HEK293 (cell line): ENCODE measurements around the gene SESN1.

Experiments used
- CTCF ChIA-PET: fragments of 350-600 bp; formaldehyde crosslinking; extraction: SDS; loops from one replicate; lab custom pipeline; 2021; ENCODE audit warnings: antibody characterized with exemption; lab: Yijun Ruan, JAX
- POLR2A ChIA-PET: fragments of 300-600 bp; formaldehyde crosslinking; extraction: SDS; loops from one replicate; lab custom pipeline; 2020; ENCODE audit warnings: antibody characterized with exemption, inconsistent platforms; lab: Yijun Ruan, JAX
- H3K27ac ChIP-seq: fragments of 200-500 bp; sonication (Bioruptor generic); 2 replicates; pipeline ENCODE4 v1.5.1; 2014; ENCODE audit warnings: low read depth, low read length, control low read depth, inconsistent platforms; ENCODE audit errors: extremely low read depth
- H3K36me3 ChIP-seq, 2 experiments: fragments of 200-500 bp in 1 of 2; sonication (Bioruptor generic) in 1 of 2; 1 replicate in 1 of 2; 2 replicates in 1 of 2; pipeline ENCODE4 v1.5.1; 2014 to 2017; ENCODE audit warnings: inconsistent platforms in 2 of 2, low read length in 2 of 2; ENCODE audit not compliant: control insufficient read depth in 2 of 2, insufficient read depth in 1 of 2
- H3K4me1 ChIP-seq: fragments of 200-500 bp; sonication (Bioruptor generic); 2 replicates; pipeline ENCODE4 v1.5.1; 2014; ENCODE audit warnings: mild to moderate bottlenecking, low read length, inconsistent platforms; ENCODE audit not compliant: control insufficient read depth, insufficient read depth
- H3K4me3 ChIP-seq: 2 replicates; pipeline ENCODE4 v1.5.1; 2011; ENCODE audit warnings: low read depth, mild to moderate bottlenecking, control low read depth, low read length, moderate library complexity
- H3K9me3 ChIP-seq: fragments of 200-500 bp; sonication (Bioruptor generic); 2 replicates; pipeline ENCODE4 v1.5.1; 2014; ENCODE audit warnings: low read depth, low read length, inconsistent platforms; ENCODE audit not compliant: control insufficient read depth, insufficient read depth
- IKZF3 ChIP-seq: fragments of 450-650 bp; IDR thresholded peaks from 2 replicates; pipeline ENCODE4 v1.5.0; 2018; ENCODE audit warnings: missing biosample characterization, mild to moderate bottlenecking, missing genetic modification characterization, moderate library complexity
- INSM2 ChIP-seq: fragments of 450-650 bp; formaldehyde crosslinking; IDR thresholded peaks from 2 replicates; pipeline ENCODE4 v1.5.1; 2016; ENCODE audit warnings: missing biosample characterization, missing genetic modification characterization
- PRDM6 ChIP-seq: fragments of 450-650 bp; formaldehyde crosslinking; IDR thresholded peaks from 2 replicates; pipeline ENCODE4 v1.5.1; 2017; ENCODE audit warnings: missing biosample characterization, missing genetic modification characterization
- SP3 ChIP-seq: fragments of 450-650 bp; formaldehyde crosslinking; IDR thresholded peaks from 2 replicates; pipeline ENCODE4 v1.5.1; 2016; ENCODE audit warnings: missing biosample characterization, missing genetic modification characterization
- YY2 ChIP-seq: fragments of 450-650 bp; formaldehyde crosslinking; IDR thresholded peaks from 2 replicates; pipeline ENCODE4 v1.5.1; 2016; ENCODE audit warnings: missing biosample characterization, missing genetic modification characterization
- ZBTB7A ChIP-seq: fragments of 450-650 bp; formaldehyde crosslinking; IDR thresholded peaks from 2 replicates; pipeline ENCODE4 v1.5.1; 2016; ENCODE audit warnings: low read depth, missing biosample characterization, missing genetic modification characterization
- ZIC2 ChIP-seq: fragments of 450-650 bp; formaldehyde crosslinking; IDR thresholded peaks from 2 replicates; pipeline ENCODE4 v1.5.1; 2016; ENCODE audit warnings: missing biosample characterization, missing genetic modification characterization
- ZNF114 ChIP-seq: fragments of 450-650 bp; formaldehyde crosslinking; IDR thresholded peaks from 2 replicates; pipeline ENCODE4 v1.5.0; 2017; ENCODE audit warnings: missing biosample characterization, missing genetic modification characterization
- ZNF140 ChIP-seq: fragments of 450-650 bp; formaldehyde crosslinking; IDR thresholded peaks from 2 replicates; pipeline ENCODE4 v1.5.1; 2016; ENCODE audit warnings: missing biosample characterization, missing genetic modification characterization
- ZNF211 ChIP-seq: fragments of 450-650 bp; formaldehyde crosslinking; IDR thresholded peaks from 2 replicates; pipeline ENCODE4 v1.5.1; 2016; ENCODE audit warnings: low read depth, missing biosample characterization, missing genetic modification characterization
- ZNF274 ChIP-seq, 2 experiments: fragments of 200-500 bp in 1 of 2; fragments of 450-650 bp in 1 of 2; sonication (Bioruptor generic) in 1 of 2; formaldehyde crosslinking in 1 of 2; IDR thresholded peaks; 2 replicates each; pipeline versions ENCODE4 v1.5.1 to v1.6.1; 2014 to 2016; ENCODE audit warnings: borderline replicate concordance in 1 of 2, inconsistent platforms in 1 of 2, low read length in 1 of 2, missing biosample characterization in 1 of 2, missing genetic modification characterization in 1 of 2
- ZNF292 ChIP-seq: fragments of 450-650 bp; formaldehyde crosslinking; IDR thresholded peaks from 2 replicates; pipeline ENCODE4 v1.5.1; 2016; ENCODE audit warnings: low read depth, missing biosample characterization, missing genetic modification characterization, borderline replicate concordance
- ZNF335 ChIP-seq: fragments of 450-650 bp; formaldehyde crosslinking; conservative IDR thresholded peaks from 2 replicates; pipeline ENCODE4 v1.5.1; 2016; ENCODE audit warnings: missing biosample characterization, missing genetic modification characterization
- ZNF544 ChIP-seq: fragments of 450-650 bp; formaldehyde crosslinking; IDR thresholded peaks from 2 replicates; pipeline ENCODE4 v1.5.0; 2017; ENCODE audit warnings: missing biosample characterization, missing genetic modification characterization
- ZNF549 ChIP-seq: fragments of 450-650 bp; IDR thresholded peaks from 2 replicates; pipeline ENCODE4 v1.5.1; 2018; ENCODE audit warnings: missing biosample characterization, missing genetic modification characterization, mild to moderate bottlenecking, inconsistent platforms, moderate library complexity
- ZNF585B ChIP-seq: fragments of 450-650 bp; formaldehyde crosslinking; IDR thresholded peaks from 2 replicates; pipeline ENCODE4 v1.5.1; 2016; ENCODE audit warnings: missing biosample characterization, missing genetic modification characterization
- ZNF664 ChIP-seq: fragments of 450-650 bp; formaldehyde crosslinking; IDR thresholded peaks from 2 replicates; pipeline ENCODE4 v1.5.1; 2016; ENCODE audit warnings: missing biosample characterization, missing genetic modification characterization
- ZNF677 ChIP-seq: fragments of 450-650 bp; IDR thresholded peaks from 2 replicates; pipeline ENCODE4 v1.5.0; 2018; ENCODE audit warnings: missing biosample characterization, mild to moderate bottlenecking, missing genetic modification characterization, moderate library complexity
- ZNF785 ChIP-seq: fragments of 450-650 bp; formaldehyde crosslinking; IDR thresholded peaks from 2 replicates; pipeline ENCODE4 v1.5.1; 2016; ENCODE audit warnings: missing biosample characterization, missing genetic modification characterization
- TF ChIP-seq, protein P1 (sequence below): fragments of 450-650 bp; formaldehyde crosslinking; IDR thresholded peaks from 2 replicates; pipeline ENCODE4 v1.5.1; 2016; ENCODE audit warnings: missing biosample characterization, missing genetic modification characterization

The SESN1 gene

GRCh38 chr6:109124219-109124618, 29.6 kb upstream of the SESN1 start:
- POLR2A ChIA-PET: no interaction called here
- Histone ChIP-seq H3K4me1 (peaks cover 23% of the 10 kb centered on the region), H3K9me3 (no peaks in the 10 kb centered on the region), H3K4me3 (no peak overlapping the region), H3K36me3 (no peaks in the 10 kb centered on the region), H3K27ac (no peak overlapping the region)
- CTCF ChIA-PET: no interaction called here
- no peak for TF ChIP-seq INSM2 (tag by site-specific recombination)

DNA sequence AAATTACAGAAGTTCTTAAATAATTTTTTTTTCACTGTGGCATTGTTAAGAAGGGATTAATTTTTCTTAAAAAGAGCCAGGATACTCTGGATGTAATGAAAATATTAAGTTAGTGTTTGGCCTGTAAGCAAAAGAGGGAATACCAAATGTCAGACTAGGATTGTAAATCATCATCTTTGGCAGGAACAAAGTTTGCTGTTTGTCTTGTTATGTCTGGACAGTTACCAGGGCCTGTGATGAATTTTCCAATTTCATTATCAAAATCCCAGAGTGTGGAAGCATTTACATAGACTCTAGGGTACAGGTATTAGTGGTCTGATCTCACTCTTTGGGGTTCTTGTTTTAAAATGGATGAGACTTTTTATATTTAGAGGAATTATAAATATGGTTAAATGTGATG, 26.8 kb upstream of the SESN1 start:
- peaks cover 29% of the 10 kb centered on the region for H3K4me1 ChIP-seq

GRCh38 chr6:109118871-109119354, 24.3 kb upstream of the SESN1 start:
- POLR2A ChIA-PET: no interaction called here
- TF ChIP-seq ZNF140 (no peak), IKZF3 (tag by site-specific recombination) (peak; percentile 41; the same call in 1 of the 2 replicates), ZIC2 (peak; percentile 35; the same call in 1 of the 2 replicates), ZNF664 (tag by site-specific recombination) (0 out of 2 replicates have a peak, but pooled peaks have one; percentile 31), ZNF785 (tag by site-specific recombination) (no peak), PRDM6 (tag by site-specific recombination) (peak; percentile 88), ZNF292 (tag by site-specific recombination) (no peak), ZNF549 (no peak), ZNF335 (tag by site-specific recombination) (0 out of 2 replicates have a peak, but pooled peaks have one; percentile 17), ZNF114 (tag by site-specific recombination) (no peak)
- CTCF ChIA-PET: interaction anchor here (0.5 to 0.8 kb wide), 2 partner anchors 25 to 505 kb away, joined by 3 to 4 read pairs; no protein-coding TSS in a partner anchor
- Histone ChIP-seq H3K36me3 (no peaks in the 10 kb centered on the region), H3K27ac (no peak overlapping the region), H3K4me1 (peaks cover 33% of the 10 kb centered on the region), H3K4me3 (no peak overlapping the region), H3K9me3 (no peaks in the 10 kb centered on the region)

More for the DNA sequence above, 26.8 kb upstream of the SESN1 start:
- Histone ChIP-seq H3K4me3 (no peak overlapping the region), H3K9me3 (no peaks in the 10 kb centered on the region), H3K36me3 (no peaks in the 10 kb centered on the region), H3K27ac (no peak overlapping the region; the same call in 1 of the 2 replicates)
- TF ChIP-seq ZNF585B (no peak), ZNF677 (no peak), ZBTB7A (tag by site-specific recombination) (no peak), YY2 (no peak), ZNF211 (tag by site-specific recombination) (no peak), ZNF544 (tag by site-specific recombination) (no peak), ZNF274 (IDR thresholded peaks at IDR 0.05; ENCODE audit: low read length) (no peak), ZNF274 (tag by site-specific recombination; IDR thresholded peaks at IDR 0.05; ENCODE audit: borderline replicate concordance) (no peak), SP3 (no peak)
- TF ChIP-seq, protein P1, sequence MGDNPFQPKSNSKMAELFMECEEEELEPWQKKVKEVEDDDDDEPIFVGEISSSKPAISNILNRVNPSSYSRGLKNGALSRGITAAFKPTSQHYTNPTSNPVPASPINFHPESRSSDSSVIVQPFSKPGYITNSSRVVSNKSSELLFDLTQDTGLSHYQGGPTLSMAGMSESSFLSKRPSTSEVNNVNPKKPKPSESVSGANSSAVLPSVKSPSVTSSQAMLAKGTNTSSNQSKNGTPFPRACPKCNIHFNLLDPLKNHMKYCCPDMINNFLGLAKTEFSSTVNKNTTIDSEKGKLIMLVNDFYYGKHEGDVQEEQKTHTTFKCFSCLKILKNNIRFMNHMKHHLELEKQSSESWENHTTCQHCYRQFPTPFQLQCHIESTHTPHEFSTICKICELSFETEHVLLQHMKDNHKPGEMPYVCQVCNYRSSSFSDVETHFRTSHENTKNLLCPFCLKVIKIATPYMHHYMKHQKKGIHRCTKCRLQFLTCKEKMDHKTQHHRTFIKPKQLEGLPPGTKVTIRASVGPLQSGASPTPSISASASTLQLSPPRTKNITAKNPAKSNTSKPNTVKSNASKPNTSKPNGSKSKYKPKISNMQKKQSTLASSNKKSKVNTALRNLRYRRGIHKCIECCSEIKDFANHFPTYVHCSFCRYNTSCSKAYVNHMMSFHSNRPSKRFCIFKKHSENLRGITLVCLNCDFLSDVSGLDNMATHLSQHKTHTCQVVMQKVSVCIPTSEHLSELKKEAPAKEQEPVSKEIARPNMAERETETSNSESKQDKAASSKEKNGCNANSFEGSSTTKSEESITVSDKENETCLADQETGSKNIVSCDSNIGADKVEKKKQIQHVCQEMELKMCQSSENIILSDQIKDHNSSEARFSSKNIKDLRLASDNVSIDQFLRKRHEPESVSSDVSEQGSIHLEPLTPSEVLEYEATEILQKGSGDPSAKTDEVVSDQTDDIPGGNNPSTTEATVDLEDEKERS (tag by site-specific recombination): no peak
- CTCF ChIA-PET: no interaction called here
- POLR2A ChIA-PET: no interaction called here
